ENCODE data around the gene METAP1. TPM values are rescaled to one million over a fixed set of nuclear protein-coding genes. Genes with fewer than 3 reads are reported as not detected.

METAP1 gene
- polyA plus RNA-seq, 1 experiment: 74.0 TPM

DNA sequence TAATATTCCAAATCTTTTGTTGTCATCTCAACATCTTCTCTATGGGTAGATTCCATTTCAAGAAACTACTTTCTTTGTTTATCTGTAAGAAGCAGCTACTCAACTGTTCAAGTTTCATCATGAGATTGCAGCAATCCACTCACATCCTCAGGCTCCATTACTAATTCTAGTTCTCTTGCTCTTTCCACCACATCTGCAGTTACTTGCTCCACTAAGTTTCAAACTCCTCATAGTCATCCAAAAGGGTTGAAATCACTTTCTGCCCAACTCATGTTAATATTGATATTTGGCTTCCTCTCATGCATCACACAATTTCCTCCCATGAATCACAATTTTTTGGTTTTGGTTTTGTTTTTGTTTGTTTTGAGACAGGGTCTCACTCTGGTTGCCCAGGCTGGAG lies 57.4 kb downstream of the METAP1 start:
- Histone ChIP-seq H3K4me3 (ENCODE audit: low read depth, low read length) (no peak overlapping the region), H3K27me3 (ENCODE audit: control insufficient read depth, insufficient read depth, low read length) (no peaks in the 10 kb centered on the region), H3K27ac (ENCODE audit: low read depth, low read length) (no peak overlapping the region), H3K9me3 (ENCODE audit: control insufficient read depth, insufficient read depth, low read length) (no peaks in the 10 kb centered on the region)
- POLR2A ChIA-PET: no interaction called here
- DNase-seq (ENCODE audit: low read depth, low spot score): no peak
- TF ChIP-seq, protein P1, sequence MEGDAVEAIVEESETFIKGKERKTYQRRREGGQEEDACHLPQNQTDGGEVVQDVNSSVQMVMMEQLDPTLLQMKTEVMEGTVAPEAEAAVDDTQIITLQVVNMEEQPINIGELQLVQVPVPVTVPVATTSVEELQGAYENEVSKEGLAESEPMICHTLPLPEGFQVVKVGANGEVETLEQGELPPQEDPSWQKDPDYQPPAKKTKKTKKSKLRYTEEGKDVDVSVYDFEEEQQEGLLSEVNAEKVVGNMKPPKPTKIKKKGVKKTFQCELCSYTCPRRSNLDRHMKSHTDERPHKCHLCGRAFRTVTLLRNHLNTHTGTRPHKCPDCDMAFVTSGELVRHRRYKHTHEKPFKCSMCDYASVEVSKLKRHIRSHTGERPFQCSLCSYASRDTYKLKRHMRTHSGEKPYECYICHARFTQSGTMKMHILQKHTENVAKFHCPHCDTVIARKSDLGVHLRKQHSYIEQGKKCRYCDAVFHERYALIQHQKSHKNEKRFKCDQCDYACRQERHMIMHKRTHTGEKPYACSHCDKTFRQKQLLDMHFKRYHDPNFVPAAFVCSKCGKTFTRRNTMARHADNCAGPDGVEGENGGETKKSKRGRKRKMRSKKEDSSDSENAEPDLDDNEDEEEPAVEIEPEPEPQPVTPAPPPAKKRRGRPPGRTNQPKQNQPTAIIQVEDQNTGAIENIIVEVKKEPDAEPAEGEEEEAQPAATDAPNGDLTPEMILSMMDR (IDR thresholded peaks at IDR 0.05; ENCODE audit: low read depth, low read length): no peak
- CTCF ChIA-PET: no interaction called here

- POLR2A ChIA-PET: interaction anchor here (0.7 kb wide), 1 partner anchor 11 kb away, joined by 3 read pairs; no protein-coding TSS in a partner anchor
- H3K27me3 ChIP-seq (ENCODE audit: control insufficient read depth, insufficient read depth, low read length): no peaks in the 10 kb centered on the region
- DNase-seq (ENCODE audit: low read depth, low spot score): no peak
- TF ChIP-seq, protein P1 (IDR thresholded peaks at IDR 0.05; ENCODE audit: low read depth, low read length): no peak
- CTCF ChIA-PET: interaction anchor here (3.1 kb wide), 1 partner anchor 8 kb away, joined by 39 read pairs; no protein-coding TSS in a partner anchor
- no peaks in the 10 kb centered on the region for H3K9me3 ChIP-seq (ENCODE audit: control insufficient read depth, insufficient read depth, low read length)
- no peak overlapping the region for H3K27ac ChIP-seq (ENCODE audit: low read depth, low read length)
- no peak overlapping the region for H3K4me3 ChIP-seq (ENCODE audit: low read depth, low read length)
Measured at GRCh38 chr4:99054428-99054994, 59.0 kb downstream of the METAP1 start.

DNA sequence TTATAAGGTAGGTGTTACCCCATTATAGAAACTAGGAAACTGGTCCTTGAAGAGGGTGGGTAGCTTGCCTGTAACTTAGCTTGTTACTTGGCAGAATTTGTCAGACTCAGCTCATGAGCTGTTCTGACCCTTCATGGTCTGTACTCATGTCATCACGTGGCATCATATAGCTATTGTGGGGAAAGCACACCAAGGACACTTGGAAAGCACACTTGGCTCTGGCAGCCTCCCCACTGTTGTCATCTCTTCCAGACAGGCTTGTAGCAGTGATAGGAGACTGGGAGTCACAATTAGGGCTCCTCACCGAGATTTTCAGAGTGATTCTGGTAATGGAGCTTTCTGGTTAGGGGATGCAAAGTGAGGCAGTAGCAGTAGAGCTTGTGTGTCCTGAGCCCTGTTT lies 62.7 kb downstream of the METAP1 start:
- ChIA-PET POLR2A (no interaction called here), CTCF (interaction anchor here (0.7 to 1.0 kb wide), 2 partner anchors 63 to 349 kb away, joined by 3 read pairs; partner anchors contain the start of gene METAP1)

DNA sequence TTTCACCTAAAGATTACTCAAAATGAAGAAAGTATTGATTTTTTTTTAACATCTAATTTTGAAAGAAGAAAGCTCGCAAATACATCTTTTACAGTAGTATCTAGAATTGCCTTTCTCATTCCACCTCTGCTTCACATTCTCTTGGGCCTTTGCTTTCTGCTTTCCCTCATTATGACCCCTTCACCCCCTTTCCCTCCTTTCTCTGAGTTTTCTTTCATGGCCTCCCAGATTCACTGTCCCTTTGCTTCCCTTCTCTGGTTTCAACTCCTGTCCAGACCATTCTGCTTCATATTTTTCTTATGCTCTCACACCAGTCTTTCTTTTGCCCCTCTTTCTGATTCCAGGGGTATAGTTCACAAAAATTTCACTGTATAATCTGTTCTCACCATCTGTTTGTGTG lies 64.0 kb downstream of the METAP1 start:
- ChIA-PET POLR2A (interaction anchor here (1.5 kb wide), 1 partner anchor 29 kb away, joined by 5 read pairs; the partner anchor contains the start of gene ADH5), CTCF (interaction anchor here (1.9 to 2.3 kb wide), 2 partner anchors 64 to 119 kb away, joined by 5 to 7 read pairs; partner anchors contain the start of gene METAP1)
- TF ChIP-seq, protein P1 (IDR thresholded peaks at IDR 0.05; ENCODE audit: low read depth, low read length): no peak
- H3K27me3 ChIP-seq (ENCODE audit: control insufficient read depth, insufficient read depth, low read length): no peaks in the 10 kb centered on the region
- no peak overlapping the region for H3K27ac ChIP-seq (ENCODE audit: low read depth, low read length)
- no peaks in the 10 kb centered on the region for H3K9me3 ChIP-seq (ENCODE audit: control insufficient read depth, insufficient read depth, low read length)
- no peak overlapping the region for H3K4me3 ChIP-seq (ENCODE audit: low read depth, low read length)
- no peak for DNase-seq (ENCODE audit: low read depth, low spot score)

More for the DNA sequence above, 62.7 kb downstream of the METAP1 start:
- H3K4me3 ChIP-seq (ENCODE audit: low read depth, low read length): no peak overlapping the region
- H3K9me3 ChIP-seq (ENCODE audit: control insufficient read depth, insufficient read depth, low read length): no peaks in the 10 kb centered on the region
- TF ChIP-seq, protein P1 (IDR thresholded peaks at IDR 0.05; ENCODE audit: low read depth, low read length): no peak
- H3K27me3 ChIP-seq (ENCODE audit: control insufficient read depth, insufficient read depth, low read length): no peaks in the 10 kb centered on the region
- H3K27ac ChIP-seq (ENCODE audit: low read depth, low read length): no peak overlapping the region
- DNase-seq (ENCODE audit: low read depth, low spot score): no peak

DNA sequence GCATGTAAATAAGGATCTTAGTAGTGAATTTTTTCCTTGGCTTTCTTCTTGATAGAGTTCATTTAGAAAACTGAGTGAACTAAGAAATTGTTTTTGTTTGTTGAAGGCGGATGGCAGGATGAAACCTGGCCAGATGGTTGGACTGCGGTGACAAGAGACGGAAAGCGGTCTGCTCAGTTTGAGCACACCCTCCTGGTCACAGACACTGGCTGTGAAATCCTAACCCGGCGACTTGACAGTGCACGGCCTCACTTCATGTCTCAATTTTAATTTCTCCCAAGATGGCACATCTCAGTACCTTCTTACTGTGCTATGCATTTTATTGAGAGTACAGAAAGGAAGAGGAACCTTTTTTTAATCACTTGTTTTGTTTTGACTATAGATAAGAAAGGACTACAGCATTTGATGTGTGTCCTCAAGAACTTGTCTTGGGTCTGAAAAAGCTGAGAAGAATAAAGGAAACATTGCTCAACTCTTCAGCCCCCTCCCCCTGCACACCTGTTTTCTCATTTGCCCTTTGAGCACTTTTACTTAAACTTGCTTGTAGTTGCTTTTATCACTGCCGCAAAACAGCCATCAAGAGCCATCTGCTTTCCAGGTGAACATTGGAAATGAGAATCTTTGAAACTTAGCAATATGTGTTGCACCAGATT lies 65.7 kb downstream of the METAP1 start:
- TF ChIP-seq, protein P1 (IDR thresholded peaks at IDR 0.05; ENCODE audit: low read depth, low read length): no peak
- ChIA-PET POLR2A (interaction anchor here (1.5 kb wide), 1 partner anchor 27 kb away, joined by 5 read pairs; the partner anchor contains the start of gene ADH5), CTCF (interaction anchor here (1.9 to 2.3 kb wide), 2 partner anchors 66 to 121 kb away, joined by 5 to 7 read pairs; partner anchors contain the start of gene METAP1)
- no peaks in the 10 kb centered on the region for H3K9me3 ChIP-seq (ENCODE audit: control insufficient read depth, insufficient read depth, low read length)
- H3K27ac ChIP-seq (ENCODE audit: low read depth, low read length): no peak overlapping the region
- no peak for DNase-seq (ENCODE audit: low read depth, low spot score)
- H3K27me3 ChIP-seq (ENCODE audit: control insufficient read depth, insufficient read depth, low read length): no peaks in the 10 kb centered on the region
- H3K4me3 ChIP-seq (ENCODE audit: low read depth, low read length): no peak overlapping the region

Measured in AG04450 (cell line).